Fibroblast of the aortic adventitia (primary cell): ENCODE results near the gene GRIK4. TPM values are rescaled to one million over a fixed set of nuclear protein-coding genes. Genes with fewer than 3 reads are reported as not detected.
"Not testable (repeated sequence)": the region's sequence is repeated elsewhere in the genome, so short reads cannot be mapped to it uniquely, and the experiment has no call there.

Experiments used
- DNase-seq: peaks from one replicate; pipeline ENCODE4 v3.0.0-alpha.2; 2010; ENCODE audit warnings: low read depth
- H3K4me3 ChIP-seq: 2 replicates; pipeline ENCODE4 v1.5.1; 2011; ENCODE audit warnings: low read depth, mild to moderate bottlenecking, control low read depth, low read length, moderate library complexity
- CTCF ChIP-seq: IDR thresholded peaks from 2 replicates; pipeline ENCODE4 v1.5.1; 2011; ENCODE audit warnings: mild to moderate bottlenecking, low read length, control low read depth, inconsistent platforms; ENCODE audit not compliant: insufficient read depth
- total RNA-seq: library from RNA; depleted of rRNA; stranded (reverse); fragments of >200 nt; gene quantifications from 2 replicates; pipeline ENCODE4 v1.2.3, GENCODE V29; 2012; ENCODE audit warnings: low replicate concordance

The GRIK4 gene
- total RNA-seq, 1 donor = not detected

GRCh38 chr11:120752668-120753067 is 241.1 kb downstream of the GRIK4 start:
- DNase-seq = no peak
- H3K4me3 ChIP-seq = no peak overlapping the region
- no peak for TF ChIP-seq CTCF

- no peak overlapping the region for H3K4me3 ChIP-seq
- TF ChIP-seq CTCF = no peak
- DNase-seq = no peak
Measured at GRCh38 chr11:120756931-120757330, 245.4 kb downstream of the GRIK4 start.

GRCh38 chr11:120759046-120759445 is 247.5 kb downstream of the GRIK4 start:
- no peak overlapping the region for H3K4me3 ChIP-seq
- no peak for TF ChIP-seq CTCF
- DNase-seq = no peak

GRCh38 chr11:120765710-120766109 is 254.2 kb downstream of the GRIK4 start:
- DNase-seq, H3K4me3 ChIP-seq: not testable (repeated sequence)

- H3K4me3 ChIP-seq = no peak overlapping the region
- DNase-seq = no peak
- TF ChIP-seq CTCF = no peak
Measured at GRCh38 chr11:120766318-120766717, 254.8 kb downstream of the GRIK4 start.

GRCh38 chr11:120768949-120769348 is 257.4 kb downstream of the GRIK4 start:
- H3K4me3 ChIP-seq = no peak overlapping the region
- no peak for TF ChIP-seq CTCF
- no peak for DNase-seq

GRCh38 chr11:120769906-120770305 is 258.4 kb downstream of the GRIK4 start:
- H3K4me3 ChIP-seq = no peak overlapping the region
- no peak for DNase-seq
- no peak for TF ChIP-seq CTCF
